HepG2 (cell line): Measurements from ENCODE around the gene COPS7B. TPM values are rescaled to one million over a fixed set of nuclear protein-coding genes. Genes with fewer than 3 reads are reported as not detected.

Source experiments
- BRCA1 ChIP-seq: sonication (generic); formaldehyde crosslinking; IDR thresholded peaks from 2 replicates; pipeline ENCODE4 v1.4.0; 2020; ENCODE audit warnings: missing genetic modification reagents
- CC2D1A ChIP-seq: sonication (generic); formaldehyde crosslinking; IDR thresholded peaks from 2 replicates; pipeline ENCODE4 v1.8.1; 2023; ENCODE audit warnings: mild to moderate bottlenecking, missing genetic modification reagents
- ETV6 ChIP-seq: sonication (generic); formaldehyde crosslinking; conservative IDR thresholded peaks from 2 replicates; pipeline ENCODE4 v1.4.0; 2020; ENCODE audit warnings: missing genetic modification reagents
- HNRNPL ChIP-seq: fragments of 200-400 bp; formaldehyde crosslinking; IDR thresholded peaks from 2 replicates; pipeline ENCODE4 v1.6.1; 2017; ENCODE audit warnings: mild to moderate bottlenecking, low read depth, low read length
- JUN ChIP-seq: sonication (generic); formaldehyde crosslinking; IDR thresholded peaks from 2 replicates; pipeline ENCODE4 v1.4.0; 2020; ENCODE audit warnings: mild to moderate bottlenecking, missing genetic modification reagents
- KLF12 ChIP-seq: sonication (generic); formaldehyde crosslinking; IDR thresholded peaks from 2 replicates; pipeline ENCODE4 v1.4.0; 2020; ENCODE audit warnings: missing genetic modification reagents, borderline replicate concordance
- LCORL ChIP-seq, 2 experiments: fragments of 450-650 bp in 1 of 2; sonication (generic) in 1 of 2; formaldehyde crosslinking in 1 of 2; IDR thresholded peaks; 2 replicates each; pipeline versions ENCODE4 v1.5.0 to v1.6.1; 2017 to 2020; ENCODE audit warnings: antibody characterized with exemption in 1 of 2, missing genetic modification reagents in 1 of 2
- PAXIP1 ChIP-seq: sonication (generic); formaldehyde crosslinking; conservative IDR thresholded peaks from 2 replicates; pipeline ENCODE4 v1.4.0; 2020; ENCODE audit warnings: mild to moderate bottlenecking, missing genetic modification reagents, moderate library complexity
- PBX3 ChIP-seq: sonication (generic); formaldehyde crosslinking; IDR thresholded peaks from 2 replicates; pipeline ENCODE4 v1.8.1; 2023; ENCODE audit warnings: missing genetic modification reagents, inconsistent platforms, borderline replicate concordance
- RFXAP ChIP-seq: sonication (generic); formaldehyde crosslinking; IDR thresholded peaks from 2 replicates; pipeline ENCODE4 v1.4.0; 2020; ENCODE audit warnings: missing genetic modification reagents, borderline replicate concordance
- SNRNP70 ChIP-seq: fragments of 200-400 bp; formaldehyde crosslinking; IDR thresholded peaks from 2 replicates; pipeline ENCODE4 v1.6.1; 2017; ENCODE audit warnings: mild to moderate bottlenecking, low read depth, low read length, moderate library complexity
- THAP7 ChIP-seq: sonication (generic); formaldehyde crosslinking; IDR thresholded peaks from 2 replicates; pipeline ENCODE4 v1.8.1; 2023; ENCODE audit warnings: mild to moderate bottlenecking, missing genetic modification reagents
- ZBTB20 ChIP-seq: sonication (generic); formaldehyde crosslinking; IDR thresholded peaks from 2 replicates; pipeline ENCODE4 v1.8.1; 2023; ENCODE audit warnings: missing genetic modification reagents, low read depth, mild to moderate bottlenecking, borderline replicate concordance
- ZKSCAN1 ChIP-seq: fragments of 150-350 bp; IDR thresholded peaks from 2 replicates; pipeline ENCODE4 v1.6.1; 2014; ENCODE audit warnings: low read length
- ZKSCAN5 ChIP-seq: sonication (generic); formaldehyde crosslinking; IDR thresholded peaks from 2 replicates; pipeline ENCODE4 v1.5.1; 2020; ENCODE audit warnings: mild to moderate bottlenecking, missing genetic modification reagents
- ZNF17 ChIP-seq: sonication (generic); formaldehyde crosslinking; IDR thresholded peaks from 2 replicates; pipeline ENCODE4 v1.5.0; 2020; ENCODE audit warnings: mild to moderate bottlenecking, missing genetic modification reagents
- ZNF251 ChIP-seq: sonication (generic); formaldehyde crosslinking; IDR thresholded peaks from 2 replicates; pipeline ENCODE4 v1.9.0; 2021; ENCODE audit warnings: mild to moderate bottlenecking, missing genetic modification reagents
- ZNF260 ChIP-seq: sonication (generic); formaldehyde crosslinking; IDR thresholded peaks from 2 replicates; pipeline ENCODE4 v1.4.0; 2020; ENCODE audit warnings: missing genetic modification reagents, low read depth, mild to moderate bottlenecking, borderline replicate concordance
- ZNF335 ChIP-seq: sonication (generic); formaldehyde crosslinking; IDR thresholded peaks from 2 replicates; pipeline ENCODE4 v1.4.0; 2020; ENCODE audit warnings: missing genetic modification reagents
- ZNF724P ChIP-seq: sonication (generic); formaldehyde crosslinking; IDR thresholded peaks from 2 replicates; pipeline ENCODE4 v1.8.0; 2022; ENCODE audit warnings: missing genetic modification reagents, borderline replicate concordance
- ZSCAN20 ChIP-seq: sonication (generic); formaldehyde crosslinking; IDR thresholded peaks from 2 replicates; pipeline ENCODE4 v1.4.0; 2020; ENCODE audit warnings: missing genetic modification reagents, mild to moderate bottlenecking, borderline replicate concordance
- ZUFSP ChIP-seq: sonication (generic); formaldehyde crosslinking; IDR thresholded peaks from 2 replicates; pipeline ENCODE4 v1.9.0; 2021; ENCODE audit warnings: missing genetic modification reagents, mild to moderate bottlenecking, borderline replicate concordance
- polyA plus RNA-seq, 8 experiments: library from polyadenylated mRNA; depleted of rRNA in 3 of 8; stranded (reverse) in 7 of 8; unstranded in 1 of 8; fragments of >200 nt; fragmentation: Illumina TruSeq in 4 of 8; extraction: Trizol in 4 of 8; gene quantifications; 2 replicates each; pipeline versions ENCODE4 v1.2.1 to v1.2.3, GENCODE V29; 2011 to 2016; ENCODE audit warnings: low read depth in 4 of 8, missing spikeins in 1 of 8, mixed read lengths in 1 of 8; ENCODE audit not compliant: insufficient read depth in 1 of 8
- total RNA-seq, 5 experiments: library from RNA; depleted of rRNA; stranded (reverse); fragments of >200 nt; fragmentation: Illumina TruSeq; extraction: Trizol; gene quantifications; 2 replicates each; pipeline ENCODE4 v1.2.3, GENCODE V29; 2016; ENCODE audit warnings: low read depth in 1 of 5

COPS7B gene
- total and polyA plus RNA-seq, 2 of the 13 experiments (the other 11 are each of a cell fraction or from before 2014, with no cell fraction given): 30.6 to 62.7 TPM

GRCh38 chr2:231780909-231781797, 5.1 kb upstream of the COPS7B start, which contains the start of gene PDE6D (continued):
- TF ChIP-seq ZNF724P: no peak; the same call in 1 of the 2 replicates
- no peak for TF ChIP-seq ZUFSP
- TF ChIP-seq ZKSCAN5 (CRISPR knock-in tag): no peak
- no peak for TF ChIP-seq ZNF251 (CRISPR knock-in tag)
- peak; percentile 51; the same call in 1 of the 2 replicates for TF ChIP-seq ZSCAN20
- no peak for TF ChIP-seq ZBTB20 (CRISPR knock-in tag)
- no peak for TF ChIP-seq THAP7 (CRISPR knock-in tag)
- no peak for TF ChIP-seq ZNF17 (CRISPR knock-in tag)
- TF ChIP-seq ETV6 (CRISPR knock-in tag): peak; percentile 63; the same call in 1 of the 2 replicates
- TF ChIP-seq ZNF335 (CRISPR knock-in tag): peak; percentile 92
- no peak for TF ChIP-seq SNRNP70
- peak; percentile 56; the same call in 1 of the 2 replicates for TF ChIP-seq ZKSCAN1
- peak; percentile 25; the same call in 1 of the 2 replicates for TF ChIP-seq PAXIP1 (CRISPR knock-in tag)
- no peak for TF ChIP-seq LCORL (IDR thresholded peaks at IDR 0.05)
- TF ChIP-seq LCORL (CRISPR knock-in tag; IDR thresholded peaks at IDR 0.05): peak; percentile 75
- TF ChIP-seq KLF12 (CRISPR knock-in tag): 0 out of 2 replicates have a peak, but pooled peaks have one; percentile 34
- no peak for TF ChIP-seq ZNF260 (CRISPR knock-in tag)
- no peak for TF ChIP-seq JUN (CRISPR knock-in tag)
- no peak for TF ChIP-seq CC2D1A (CRISPR knock-in tag)
- peak; percentile 93; the same call in 1 of the 2 replicates for TF ChIP-seq PBX3 (CRISPR knock-in tag)
- no peak for TF ChIP-seq HNRNPL
- TF ChIP-seq RFXAP (CRISPR knock-in tag): peak; percentile 50; the same call in 1 of the 2 replicates
- TF ChIP-seq BRCA1 (CRISPR knock-in tag): peak; percentile 48; the same call in 1 of the 2 replicates
